ENCODE measurements around the gene DMD. TPM values are rescaled to one million over a fixed set of nuclear protein-coding genes. Genes with fewer than 3 reads are reported as not detected.
"Not testable (repeated sequence)": the region's sequence is repeated elsewhere in the genome, so short reads cannot be mapped to it uniquely, and the experiment has no call there.

Gene DMD
- polyA plus RNA-seq, 3 donors, result 14.9 to 18.3 (median 15.4) TPM

DNA sequence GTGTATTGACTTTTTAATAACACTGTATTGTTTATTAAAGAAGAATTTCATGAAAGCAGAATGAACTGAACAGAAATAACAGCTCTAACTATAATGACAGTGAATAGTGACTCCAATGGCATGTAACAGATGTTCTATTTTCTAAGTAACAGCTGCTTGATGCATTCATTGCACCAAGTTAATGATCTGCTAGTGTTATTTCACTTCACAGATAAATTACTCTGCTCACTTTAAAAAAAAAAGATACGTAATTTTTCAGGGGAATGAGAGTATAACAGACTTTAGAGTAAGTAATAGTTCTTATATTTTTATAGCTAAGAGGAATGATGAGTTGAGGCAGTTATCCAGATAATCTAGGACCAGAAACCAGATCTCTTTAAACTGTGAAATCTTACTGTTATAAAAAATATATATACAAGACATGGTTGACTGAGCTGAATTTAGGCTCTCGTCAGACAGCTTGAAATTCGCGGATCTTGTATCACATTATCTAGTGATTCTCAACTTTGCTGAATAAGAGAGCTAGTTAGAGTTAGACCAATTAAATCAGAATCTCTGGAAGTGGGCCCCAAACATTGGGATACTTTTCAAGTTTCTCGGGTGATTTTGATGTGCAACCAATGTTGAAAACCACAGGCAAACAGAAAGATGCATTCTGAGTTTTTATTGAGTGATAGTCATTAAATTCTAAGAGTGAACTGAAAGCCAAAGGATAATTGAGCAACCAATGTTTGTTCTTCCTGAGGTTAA, 840.7 kb downstream of the DMD start:
- DNase-seq (ENCODE audit: low read depth in 3 of 3, low spot score in 2 of 3), result peak in 1 of 3 donors; percentile 0

DNA sequence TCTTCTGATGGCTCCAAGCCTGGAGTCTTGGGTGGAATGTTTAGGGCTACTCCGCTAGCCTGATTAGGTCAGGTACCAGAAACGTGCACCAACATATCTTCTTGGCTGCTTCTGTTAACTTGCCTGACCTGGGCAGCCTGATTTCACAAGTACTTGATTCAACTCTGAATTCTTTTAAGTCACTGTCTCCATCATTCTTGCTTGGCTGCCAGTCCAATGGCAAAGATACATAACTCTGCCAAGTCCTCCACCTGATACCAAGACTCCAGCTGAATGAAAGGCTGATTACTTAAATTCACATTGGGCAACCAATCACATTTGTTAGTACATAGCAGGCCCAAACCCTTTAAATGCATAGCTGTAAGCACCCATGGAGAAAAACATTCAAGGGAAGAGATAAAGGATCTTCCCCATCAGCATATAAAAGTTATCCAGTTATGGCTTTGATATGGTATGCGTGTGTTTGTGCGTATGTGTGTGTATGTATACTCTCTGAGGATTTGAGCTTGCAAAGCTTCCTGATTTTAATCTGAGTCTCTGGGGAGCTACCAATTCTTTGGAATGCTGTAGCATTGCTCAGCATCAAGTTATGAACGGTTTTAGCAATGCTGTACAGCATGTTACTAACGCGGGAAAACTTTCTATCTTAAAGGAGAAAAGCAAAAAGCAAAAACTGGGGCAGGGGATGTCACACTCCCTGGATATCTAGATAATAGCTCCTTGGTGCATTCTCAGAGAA, 917.2 kb downstream of the DMD start:
- DNase-seq (ENCODE audit: low read depth in 3 of 3, low spot score in 2 of 3), result no peak

- no peak for DNase-seq (ENCODE audit: low read depth in 3 of 3, low spot score in 2 of 3)
These were observed 922.0 kb downstream of the DMD start for GRCh38 chrX:32289356-32289755.

DNA sequence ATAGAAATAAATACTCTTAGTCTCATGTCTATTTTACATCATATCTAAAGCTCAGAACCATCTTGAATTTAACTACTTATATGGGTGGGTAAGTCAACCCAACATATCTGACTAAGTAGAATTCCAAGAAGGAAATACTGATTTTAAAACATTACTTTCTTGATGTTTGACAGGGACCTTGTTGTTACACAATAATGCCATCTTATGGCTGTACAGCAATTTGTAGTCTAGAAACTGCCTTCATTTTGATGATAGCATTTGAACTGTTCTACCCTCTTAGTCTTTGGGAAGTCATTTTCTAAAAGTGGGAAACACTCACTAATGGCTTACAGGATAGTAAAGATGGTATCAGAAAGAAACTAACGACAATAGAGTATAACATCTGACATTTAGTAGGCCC, 929.5 kb downstream of the DMD start:
- DNase-seq (ENCODE audit: low read depth in 3 of 3, low spot score in 2 of 3), result no peak

GRCh38 chrX:32280921-32281320, 930.4 kb downstream of the DMD start:
- DNase-seq (ENCODE audit: low read depth in 3 of 3, low spot score in 2 of 3), result no peak

DNA sequence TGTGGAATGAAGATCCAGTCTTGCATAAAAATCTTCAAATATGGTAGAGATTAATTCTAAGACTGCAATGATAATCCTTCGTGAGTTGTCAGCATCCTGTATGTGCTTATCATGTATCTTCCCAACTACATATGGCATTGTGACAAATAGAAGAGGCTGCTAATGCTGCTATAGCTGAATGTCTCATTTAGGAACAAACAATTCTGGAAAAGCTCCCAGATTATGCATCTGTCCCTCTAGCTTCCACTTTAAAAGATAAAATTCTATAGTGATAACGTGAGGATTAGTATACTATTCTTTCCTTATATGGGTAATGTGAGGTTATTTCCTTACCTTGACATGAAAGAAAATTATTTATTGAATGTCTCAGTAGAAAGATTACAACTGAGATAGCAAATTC, 930.9 kb downstream of the DMD start:
- DNase-seq (ENCODE audit: low read depth in 3 of 3, low spot score in 2 of 3), result no peak

DNA sequence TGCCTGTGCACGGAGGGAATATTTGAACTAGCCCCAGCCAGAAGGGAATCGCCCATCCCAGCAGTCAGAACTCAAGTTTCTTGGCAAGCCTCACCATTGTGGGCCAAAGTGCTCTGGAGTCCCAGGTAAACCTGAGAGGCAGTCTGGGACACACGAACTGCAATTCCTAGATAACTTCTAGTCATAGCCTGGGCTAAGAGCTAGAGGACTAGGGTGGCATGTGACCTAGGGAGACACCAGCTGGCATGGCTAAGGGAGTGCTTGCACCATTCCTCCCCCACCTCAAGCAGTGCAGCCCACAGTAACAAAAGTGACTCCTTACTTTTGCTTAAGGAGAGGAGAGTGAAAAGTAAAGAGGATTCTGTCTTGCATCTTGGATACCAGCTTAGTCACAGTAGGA, 935.2 kb downstream of the DMD start:
- DNase-seq (ENCODE audit: low read depth in 3 of 3, low spot score in 2 of 3), result no peak

DNA sequence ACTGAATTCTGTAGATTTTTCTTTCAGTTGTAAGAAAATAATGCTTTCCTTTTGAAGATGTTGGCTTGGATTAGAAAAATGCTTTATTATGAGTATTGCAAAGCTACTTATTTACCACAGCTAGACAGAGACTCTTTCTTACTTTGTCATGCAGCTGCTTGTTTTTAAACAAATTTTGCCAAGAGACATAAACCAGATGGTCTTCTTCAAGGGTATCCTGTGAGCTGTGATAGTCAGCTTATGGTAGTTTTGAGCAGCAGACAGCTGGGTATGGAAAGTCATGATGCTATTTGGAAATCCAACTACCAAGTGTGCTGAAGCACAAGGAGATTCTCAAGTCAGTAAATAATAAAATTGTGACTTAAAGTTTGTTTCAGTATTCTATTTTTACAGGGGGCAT, 941.5 kb downstream of the DMD start:
- DNase-seq (ENCODE audit: low read depth in 3 of 3, low spot score in 2 of 3), result no peak

GRCh38 chrX:32268207-32268606, 943.1 kb downstream of the DMD start:
- DNase-seq (ENCODE audit: low read depth in 3 of 3, low spot score in 2 of 3), result no peak

DNA sequence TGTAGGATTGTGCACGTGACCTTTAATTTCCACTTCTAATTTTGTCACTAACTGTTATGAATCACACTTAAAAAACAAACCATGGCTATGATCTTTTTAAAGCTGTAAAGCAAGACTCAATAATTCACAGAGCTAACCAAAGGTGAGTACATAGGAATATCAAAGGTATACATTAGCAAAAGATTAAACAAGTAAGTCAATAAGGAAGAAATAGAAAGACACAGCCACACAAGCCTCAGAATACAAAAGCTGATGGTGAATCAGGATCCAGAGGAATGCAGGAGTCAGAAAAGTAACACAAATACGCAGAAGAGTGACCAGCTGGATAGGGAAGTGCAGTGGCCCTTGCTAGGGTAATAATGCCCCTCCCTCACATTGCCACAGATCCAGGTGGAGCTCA, 943.6 kb downstream of the DMD start:
- DNase-seq (ENCODE audit: low read depth in 3 of 3, low spot score in 2 of 3), result no peak

- DNase-seq (ENCODE audit: low read depth in 3 of 3, low spot score in 2 of 3), result not testable (repeated sequence)
These were observed 964.7 kb downstream of the DMD start for GRCh38 chrX:32246675-32247074.

DNA sequence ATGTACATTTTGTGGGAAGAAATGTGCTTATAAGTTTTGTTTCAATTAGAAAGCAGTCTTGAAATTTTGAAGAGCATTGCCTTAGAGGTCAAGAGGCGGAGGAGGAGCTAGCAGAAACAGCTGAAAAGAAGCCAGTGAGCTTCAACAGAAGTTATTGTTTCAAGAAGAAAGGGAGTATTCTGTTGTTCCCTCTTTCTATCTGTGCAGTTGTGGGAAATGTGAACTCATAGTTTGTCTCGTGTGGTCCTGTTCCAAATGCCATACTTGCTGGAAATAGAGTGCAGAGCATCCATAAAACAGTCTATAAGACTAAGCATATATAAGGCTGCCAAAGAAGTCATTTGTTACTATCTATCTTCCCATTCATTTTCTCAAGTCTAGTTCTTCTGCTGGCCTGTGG, 1015.7 kb downstream of the DMD start:
- no peak for DNase-seq (ENCODE audit: low read depth in 3 of 3, low spot score in 2 of 3)

DNA sequence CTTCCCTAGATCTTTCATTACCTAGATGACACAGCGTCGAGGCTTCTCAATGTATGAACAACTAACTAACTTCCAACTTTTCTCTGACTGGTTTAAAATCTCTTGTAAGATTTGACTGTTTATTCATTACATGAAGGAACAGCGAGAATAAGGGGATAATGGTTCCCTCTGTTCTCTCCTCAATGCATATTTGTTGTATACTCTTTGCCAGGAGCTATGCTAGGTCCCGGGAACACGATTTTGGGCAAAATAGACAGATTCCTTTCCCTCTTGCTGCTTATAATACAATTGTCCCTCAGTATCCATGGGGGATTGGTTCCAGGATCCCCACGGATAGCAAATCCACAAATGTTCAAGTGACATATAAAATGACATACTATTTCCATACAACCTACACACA, 1020.0 kb downstream of the DMD start:
- no peak for DNase-seq (ENCODE audit: low read depth in 3 of 3, low spot score in 2 of 3)

DNA sequence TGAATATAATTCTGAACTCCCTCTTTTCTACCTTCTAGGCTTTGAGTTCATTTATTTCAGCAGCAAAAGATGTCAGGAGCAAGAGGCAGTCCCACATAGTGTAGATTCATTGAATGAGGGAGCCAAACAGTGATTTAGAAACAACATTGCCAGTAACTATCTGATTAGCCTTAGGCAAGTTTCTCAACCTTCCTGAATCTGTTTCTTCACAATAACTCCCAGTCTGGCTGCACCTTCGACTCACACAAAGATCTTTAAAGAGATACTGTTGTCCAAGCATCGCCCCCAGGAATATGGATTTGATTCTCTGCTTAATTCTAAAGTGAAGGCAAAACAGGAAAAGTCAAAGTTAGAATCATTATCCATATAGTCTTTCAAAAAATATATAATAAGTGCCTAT, 1026.2 kb downstream of the DMD start:
- DNase-seq (ENCODE audit: low read depth in 3 of 3, low spot score in 2 of 3), result no peak

DNA sequence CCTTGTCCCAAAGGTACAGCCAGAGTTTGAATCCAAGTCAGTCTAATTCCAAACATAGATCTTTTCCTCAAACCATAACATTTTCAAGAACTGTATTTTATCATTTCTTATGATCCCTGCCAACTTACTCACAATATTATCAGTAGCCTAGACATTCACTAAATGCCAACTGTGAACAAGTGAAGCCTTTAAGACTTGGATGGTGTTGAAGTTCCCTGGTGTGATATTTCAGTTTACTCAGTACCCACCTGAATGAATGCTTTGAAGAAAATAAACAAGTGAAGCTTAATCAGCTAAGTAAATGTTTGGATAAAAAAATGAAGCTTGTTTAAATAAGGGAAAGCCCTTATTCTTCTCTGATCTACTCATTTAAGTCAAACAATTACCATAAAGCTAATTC, 1028.3 kb downstream of the DMD start:
- no peak for DNase-seq (ENCODE audit: low read depth in 3 of 3, low spot score in 2 of 3)

- no peak for DNase-seq (ENCODE audit: low read depth in 3 of 3, low spot score in 2 of 3)
These were observed 1034.8 kb downstream of the DMD start for GRCh38 chrX:32176510-32176909.

DNA sequence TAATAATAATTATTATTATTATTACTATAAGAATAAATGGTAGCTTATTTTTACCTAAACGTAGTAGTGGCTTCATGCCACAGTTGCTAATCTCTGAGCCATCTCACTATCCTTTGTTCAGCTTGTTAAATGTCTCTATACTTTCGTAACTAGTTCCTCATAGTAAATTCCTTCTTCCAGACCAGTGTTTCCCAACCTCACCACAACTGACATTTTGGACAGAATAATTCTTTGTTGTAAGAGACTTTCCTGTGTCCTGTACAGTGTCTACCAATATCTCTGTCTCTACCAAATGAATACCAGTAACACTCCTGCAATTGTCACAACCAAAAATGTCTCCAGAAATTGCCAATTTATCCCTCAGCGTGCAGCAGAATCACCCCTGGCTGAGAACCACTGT, 1040.9 kb downstream of the DMD start:
- no peak for DNase-seq (ENCODE audit: low read depth in 3 of 3, low spot score in 2 of 3)

GRCh38 chrX:32155044-32155638, 1056.2 kb downstream of the DMD start:
- DNase-seq (ENCODE audit: low read depth in 3 of 3, low spot score in 2 of 3), result peak in 1 of 3 donors; percentile 1

DNA sequence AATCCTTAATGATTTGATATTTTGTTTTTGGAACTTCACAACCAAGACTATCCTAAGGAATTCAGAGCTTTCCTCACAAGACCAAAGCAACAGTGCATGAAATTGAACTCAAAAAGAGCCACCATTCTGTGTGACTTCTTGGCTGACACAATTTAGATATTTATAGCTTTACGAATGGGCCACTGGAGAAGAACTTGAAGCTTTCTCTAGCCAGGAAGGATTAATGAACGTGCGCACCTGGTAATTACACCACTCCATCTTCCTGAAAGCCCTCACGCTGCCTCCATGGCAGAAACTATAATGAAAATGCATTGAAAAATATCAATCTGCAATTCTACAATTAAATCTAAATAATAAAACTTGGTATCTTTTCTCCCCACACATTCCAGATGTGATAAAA, 1057.8 kb downstream of the DMD start:
- no peak for DNase-seq (ENCODE audit: low read depth in 3 of 3, low spot score in 2 of 3)

DNA sequence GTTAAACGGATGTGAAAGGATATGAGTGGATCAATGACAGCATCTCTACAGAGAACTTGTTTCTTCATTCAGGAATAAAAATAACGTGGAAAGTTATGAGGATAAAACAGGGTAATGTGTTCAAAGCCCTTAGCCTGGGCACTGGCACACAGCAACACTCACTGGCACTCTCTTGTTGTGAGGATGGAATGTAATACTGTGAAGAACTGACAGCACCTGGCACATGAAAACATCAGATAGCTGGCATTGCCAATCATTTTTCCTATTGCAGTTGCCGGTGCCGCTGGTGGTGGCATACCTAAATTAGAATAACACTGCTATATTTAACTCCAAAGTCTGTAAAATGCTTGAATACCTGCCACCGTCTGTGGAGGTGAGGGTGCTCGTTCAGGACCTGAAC, 1061.2 kb downstream of the DMD start:
- no peak for DNase-seq (ENCODE audit: low read depth in 3 of 3, low spot score in 2 of 3)

GRCh38 chrX:32141841-32142240, 1069.5 kb downstream of the DMD start:
- no peak for DNase-seq (ENCODE audit: low read depth in 3 of 3, low spot score in 2 of 3)

DNA sequence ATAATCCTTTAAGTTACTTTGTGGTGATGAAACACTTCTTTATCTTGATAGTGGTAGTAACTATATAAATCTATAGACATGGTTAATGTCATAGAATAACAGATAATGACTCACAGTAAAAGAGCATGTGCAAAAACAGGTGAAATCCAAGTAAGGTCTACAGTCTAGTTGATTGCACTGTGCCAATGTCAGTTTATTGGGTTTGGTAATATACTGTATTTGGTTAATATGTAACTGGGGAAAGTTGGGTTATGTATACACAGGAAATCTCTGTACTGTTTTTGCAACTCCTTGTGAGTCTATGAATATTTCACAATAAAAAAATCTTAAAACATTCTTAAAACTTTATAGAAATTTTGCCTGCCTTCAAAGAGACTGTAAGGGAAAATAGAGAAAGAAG, 1071.9 kb downstream of the DMD start:
- DNase-seq (ENCODE audit: low read depth in 3 of 3, low spot score in 2 of 3), result no peak

All from right renal cortex interstitium (tissue), 3 donors.